CD4-positive, alpha-beta T cell (primary cell): ENCODE data around the gene CADM1. TPM values are rescaled to one million over a fixed set of nuclear protein-coding genes. Genes with fewer than 3 reads are reported as not detected.

ENCODE experiments used
- ATAC-seq: fragments of 200-7000 bp; cut with Tn5 transposase; one replicate; pipeline ENCODE4 v1.10.0; 2022; ENCODE audit warnings: mild to moderate bottlenecking; ENCODE audit not compliant: poor library complexity
- CTCF ChIA-PET: fragments of 350-600 bp; sonication (Branson Sonifier 250); formaldehyde crosslinking; loops from one replicate; lab custom pipeline; 2021; ENCODE audit warnings: antibody characterized with exemption, inconsistent platforms; lab: Charles Lee
- POLR2A ChIA-PET: fragments of 350-600 bp; sonication (Branson Sonifier 250); formaldehyde crosslinking; loops from one replicate; lab custom pipeline; 2021; ENCODE audit warnings: antibody characterized with exemption, inconsistent platforms; lab: Charles Lee
- DNase-seq, 14 experiments: peaks; one replicate each; pipeline ENCODE4 v3.0.0-alpha.2; 2013 to 2020; ENCODE audit warnings: mixed read lengths in 2 of 14
- H3K27ac ChIP-seq, 2 donors: one replicate each; pipeline versions ENCODE4 v1.5.1 to v1.7.0; 2013; ENCODE audit warnings: low read length in 2 of 2, low read depth in 1 of 2, mild to moderate bottlenecking in 1 of 2
- H3K27me3 ChIP-seq, 2 experiments: 1 replicate in 1 of 2; 2 replicates in 1 of 2; pipeline versions ENCODE4 v1.6.1 to v1.7.0; 2013; ENCODE audit warnings: low read length in 2 of 2, control low read depth in 1 of 2, mild to moderate bottlenecking in 1 of 2, moderate library complexity in 1 of 2; ENCODE audit not compliant: insufficient read depth in 2 of 2, control insufficient read depth in 1 of 2
- H3K36me3 ChIP-seq: one replicate; pipeline ENCODE4 v1.6.1; 2013; ENCODE audit warnings: low read length, control low read depth; ENCODE audit not compliant: insufficient read depth
- H3K4me1 ChIP-seq: one replicate; pipeline ENCODE4 v1.6.1; 2013; ENCODE audit warnings: low read length, control low read depth; ENCODE audit not compliant: insufficient read depth
- H3K4me3 ChIP-seq: one replicate; pipeline ENCODE4 v1.5.1; 2013; ENCODE audit warnings: mild to moderate bottlenecking, low read length, moderate library complexity
- H3K9me3 ChIP-seq, 2 experiments: 1 replicate in 1 of 2; 2 replicates in 1 of 2; pipeline versions ENCODE4 v1.6.1 to v1.7.0; 2013; ENCODE audit warnings: low read length in 2 of 2, mild to moderate bottlenecking in 2 of 2, control low read depth in 1 of 2, moderate library complexity in 1 of 2; ENCODE audit not compliant: control insufficient read depth in 1 of 2, insufficient read depth in 1 of 2
- H3K27ac Mint-ChIP-seq: one replicate; pipeline ENCODE4 v1.8.0; 2020; ENCODE audit warnings: mixed read lengths
- H3K27me3 Mint-ChIP-seq: one replicate; pipeline ENCODE4 v1.8.0; 2021; ENCODE audit warnings: mixed read lengths
- H3K36me3 Mint-ChIP-seq: one replicate; pipeline ENCODE4 v1.8.0; 2021; ENCODE audit warnings: low read depth, mixed read lengths
- H3K4me1 Mint-ChIP-seq: one replicate; pipeline ENCODE4 v1.8.0; 2021; ENCODE audit warnings: low read depth, mixed read lengths
- H3K4me3 Mint-ChIP-seq: one replicate; pipeline ENCODE4 v1.8.0; 2020; ENCODE audit warnings: mild to moderate bottlenecking, mixed read lengths
- H3K9me3 Mint-ChIP-seq: one replicate; pipeline ENCODE4 v1.8.0; 2020; ENCODE audit warnings: mixed read lengths
- CTCF ChIP-seq: fragments of 200-600 bp; IDR thresholded peaks from one replicate; pipeline ENCODE4 v1.8.0; 2022; ENCODE audit warnings: antibody characterized with exemption, mild to moderate bottlenecking
- intact Hi-C, 2 experiments: fragments of 100-400 bp; cut with DNase I in 1 of 2; cut with micrococcal nuclease in 1 of 2; formaldehyde crosslinking; loops; one replicate each; pipeline versions ENCODE4 v1.15.1 to v1.9.0; 2023 to 2025; cut with DNase I, micrococcal nuclease
- total RNA-seq, 174 experiments: library from RNA in 2 of 174; stranded (reverse) in 2 of 174; gene quantifications; one replicate each; pipeline ENCODE4 v1.2.3 and lab custom pipeline; 2021 to 2026

The CADM1 gene
- total RNA-seq, 2 experiments from 2014 or later: 1.1 to 1.4 TPM

- ATAC-seq: no peak
- Histone ChIP-seq H3K9me3 (no peaks in the 10 kb centered on the region), H3K27ac (no peak overlapping the region), H3K4me1 (no peaks in the 10 kb centered on the region), H3K4me3 (no peak overlapping the region), H3K36me3 (no peaks in the 10 kb centered on the region), H3K27me3 (no peaks in the 10 kb centered on the region)
- intact Hi-C loops: no loop called here
- Mint-ChIP-seq H3K27ac (no peak overlapping the region), H3K36me3 (no peaks in the 10 kb centered on the region), H3K4me1 (no peaks in the 10 kb centered on the region), H3K9me3 (no peaks in the 10 kb centered on the region), H3K4me3 (no peak overlapping the region), H3K27me3 (peaks cover 11% of the 10 kb centered on the region)
- no peak for DNase-seq
- CTCF ChIA-PET: no interaction called here
- TF ChIP-seq CTCF: no peak
- POLR2A ChIA-PET: no interaction called here
Measured at GRCh38 chr11:115182282-115182955, 321.8 kb downstream of the CADM1 start.

- Mint-ChIP-seq H3K27me3 (peaks cover 5% of the 10 kb centered on the region), H3K4me1 (no peaks in the 10 kb centered on the region), H3K36me3 (no peaks in the 10 kb centered on the region), H3K4me3 (no peak overlapping the region), H3K9me3 (no peaks in the 10 kb centered on the region), H3K27ac (no peak overlapping the region)
- intact Hi-C loops: no loop called here
- no peaks in the 10 kb centered on the region for H3K9me3 ChIP-seq
- no peaks in the 10 kb centered on the region for H3K36me3 ChIP-seq
- no peak for DNase-seq
- TF ChIP-seq CTCF: no peak
- H3K27me3 ChIP-seq: no peaks in the 10 kb centered on the region
- ATAC-seq: no peak
- ChIA-PET POLR2A (no interaction called here), CTCF (no interaction called here)
- no peaks in the 10 kb centered on the region for H3K4me1 ChIP-seq
- no peak overlapping the region for H3K27ac ChIP-seq
- no peak overlapping the region for H3K4me3 ChIP-seq
Measured at GRCh38 chr11:115181538-115181937, 322.7 kb downstream of the CADM1 start.

GRCh38 chr11:115180272-115180671, 323.9 kb downstream of the CADM1 start:
- Histone ChIP-seq H3K4me1 (no peaks in the 10 kb centered on the region), H3K36me3 (no peaks in the 10 kb centered on the region), H3K27me3 (no peaks in the 10 kb centered on the region), H3K4me3 (no peak overlapping the region), H3K9me3 (no peaks in the 10 kb centered on the region), H3K27ac (no peak overlapping the region)
- Mint-ChIP-seq H3K36me3 (no peaks in the 10 kb centered on the region), H3K9me3 (no peaks in the 10 kb centered on the region), H3K27me3 (no peaks in the 10 kb centered on the region), H3K27ac (no peak overlapping the region), H3K4me1 (no peaks in the 10 kb centered on the region), H3K4me3 (no peak overlapping the region)
- TF ChIP-seq CTCF: no peak
- no peak for ATAC-seq
- intact Hi-C loops: no loop called here
- ChIA-PET POLR2A (no interaction called here), CTCF (no interaction called here)
- no peak for DNase-seq
